NCI-H82 treated with DMSO at 0.1 percent for 48 hours (cell line): ENCODE results near the gene SH3GL3.

Source experiments
- DNase-seq: peaks from one replicate; lab custom pipeline; 2025; ENCODE audit not compliant: unreplicated experiment; lab: John Stamatoyannopoulos, UW

Gene SH3GL3

GRCh38 chr15:83565138-83565537 is 118.0 kb downstream of the SH3GL3 start:
- no peak for DNase-seq

- DNase-seq, result peak; percentile 18
Observed at GRCh38 chr15:83565553-83566159, 118.5 kb downstream of the SH3GL3 start.

- DNase-seq, result no peak
Observed at GRCh38 chr15:83567318-83567717, 120.2 kb downstream of the SH3GL3 start.

- DNase-seq, result no peak
Observed at GRCh38 chr15:83569341-83569740, 122.2 kb downstream of the SH3GL3 start.

DNA sequence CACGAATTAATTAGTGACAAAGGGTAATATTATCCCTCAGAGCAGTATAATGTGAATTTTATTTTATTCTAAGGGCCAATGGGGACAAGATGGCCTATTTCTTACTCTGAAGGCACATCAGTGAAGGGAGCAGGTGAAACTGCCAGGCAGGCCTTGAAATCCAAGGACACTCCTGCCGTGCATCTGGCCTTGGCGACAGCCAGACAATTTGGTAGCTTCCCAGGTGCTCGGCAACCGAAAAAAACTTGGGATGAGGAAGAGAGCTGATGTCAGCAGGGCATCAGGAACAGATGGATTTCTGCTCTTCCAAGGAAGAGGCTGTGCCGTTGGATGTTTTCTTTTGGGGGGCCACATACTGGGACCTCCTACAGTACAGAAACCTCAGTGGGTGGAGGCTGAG is 123.6 kb downstream of the SH3GL3 start:
- no peak for DNase-seq

GRCh38 chr15:83571820-83572707 is 124.9 kb downstream of the SH3GL3 start:
- no peak for DNase-seq

DNA sequence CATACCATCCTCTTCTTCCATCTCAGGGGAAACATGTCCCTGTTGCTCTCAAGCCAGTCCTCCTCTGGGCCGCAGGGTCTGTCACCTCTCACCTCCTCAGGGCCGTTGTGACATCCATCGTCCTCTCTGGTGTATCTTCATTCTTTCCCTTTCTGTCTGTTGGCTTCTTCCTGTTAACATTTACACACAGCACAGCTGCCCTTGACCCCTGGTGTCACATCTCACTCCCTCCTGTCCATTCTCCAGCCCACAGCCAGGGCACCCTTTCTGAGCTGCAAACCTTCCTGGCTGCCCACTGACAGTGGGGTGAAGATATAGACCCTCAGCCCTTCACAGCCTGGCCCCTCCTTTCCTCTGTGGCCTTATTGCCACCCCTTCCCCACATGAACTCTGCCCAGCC is 127.2 kb downstream of the SH3GL3 start:
- DNase-seq, result no peak

- no peak for DNase-seq
Observed at GRCh38 chr15:83578691-83579090, 131.6 kb downstream of the SH3GL3 start.

DNA sequence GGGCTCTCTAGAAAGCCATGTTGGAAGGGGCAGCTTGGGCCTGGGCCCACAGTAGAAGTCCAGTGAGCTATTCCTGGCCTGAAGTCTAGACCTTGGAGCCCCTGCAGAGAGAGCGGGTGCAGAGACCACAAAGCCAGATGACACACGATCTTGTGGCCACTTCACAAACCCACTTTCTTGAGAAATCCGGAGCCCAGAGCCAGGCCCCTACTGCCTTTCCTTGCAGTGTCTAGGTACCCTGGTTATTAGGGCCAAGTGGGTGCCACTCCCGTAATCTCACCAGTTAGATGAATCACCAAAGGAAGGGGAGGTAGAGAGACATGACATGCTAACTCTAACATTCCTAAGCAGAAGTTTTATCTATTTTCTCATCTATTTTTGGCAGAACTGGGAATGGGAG is 134.2 kb downstream of the SH3GL3 start:
- no peak for DNase-seq

- DNase-seq, result no peak
Observed at GRCh38 chr15:83582381-83582780, 135.2 kb downstream of the SH3GL3 start.

- DNase-seq, result no peak
Observed at GRCh38 chr15:83585601-83586335, 138.6 kb downstream of the SH3GL3 start.

GRCh38 chr15:83587091-83587490 is 139.9 kb downstream of the SH3GL3 start:
- no peak for DNase-seq

DNA sequence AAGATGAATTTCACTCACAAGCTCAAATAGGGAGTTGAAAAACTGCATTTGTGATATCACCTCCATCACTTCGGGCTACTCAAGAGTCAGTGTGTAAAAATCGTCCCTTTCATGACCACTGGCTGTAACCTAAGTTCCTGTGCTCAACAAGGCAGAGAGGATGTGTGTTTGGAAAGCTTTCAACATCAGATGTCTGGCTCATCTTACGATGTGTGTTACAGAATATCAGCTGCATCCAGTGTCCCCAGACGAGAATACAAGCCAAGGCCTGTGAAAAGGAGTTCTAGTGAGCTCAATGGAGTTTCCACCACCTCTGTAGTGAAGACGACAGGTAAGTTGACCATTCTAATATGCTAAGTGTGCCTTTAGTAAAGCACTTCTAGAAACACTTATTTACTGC is 141.3 kb downstream of the SH3GL3 start:
- DNase-seq, result no peak

GRCh38 chr15:83592370-83593040 is 145.4 kb downstream of the SH3GL3 start:
- DNase-seq, result no peak

- no peak for DNase-seq
Observed at GRCh38 chr15:83595191-83595590, 148.1 kb downstream of the SH3GL3 start.

- DNase-seq, result no peak
Observed at GRCh38 chr15:83598031-83598430, 150.9 kb downstream of the SH3GL3 start.

DNA sequence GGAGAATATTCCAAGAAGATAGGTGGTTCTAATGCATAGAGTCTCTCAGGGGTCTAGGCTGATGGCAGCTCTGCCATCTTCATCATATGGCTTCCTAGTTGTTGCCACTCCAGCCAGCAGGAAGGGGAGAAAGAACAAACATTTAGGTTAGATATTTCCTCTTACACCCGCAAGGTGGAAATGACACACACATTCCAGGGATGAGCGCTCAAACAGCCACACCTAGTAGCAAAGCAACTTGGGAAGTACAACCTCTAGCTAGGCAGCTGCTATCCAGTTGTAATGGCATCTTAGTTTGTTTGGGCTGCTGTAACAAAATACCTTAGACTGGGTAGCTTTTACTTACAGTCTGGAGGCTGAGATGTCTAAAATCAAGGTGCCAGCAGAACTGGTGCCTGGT is 154.9 kb downstream of the SH3GL3 start:
- DNase-seq, result no peak

- no peak for DNase-seq
Observed at GRCh38 chr15:83604549-83604948, 157.4 kb downstream of the SH3GL3 start.

DNA sequence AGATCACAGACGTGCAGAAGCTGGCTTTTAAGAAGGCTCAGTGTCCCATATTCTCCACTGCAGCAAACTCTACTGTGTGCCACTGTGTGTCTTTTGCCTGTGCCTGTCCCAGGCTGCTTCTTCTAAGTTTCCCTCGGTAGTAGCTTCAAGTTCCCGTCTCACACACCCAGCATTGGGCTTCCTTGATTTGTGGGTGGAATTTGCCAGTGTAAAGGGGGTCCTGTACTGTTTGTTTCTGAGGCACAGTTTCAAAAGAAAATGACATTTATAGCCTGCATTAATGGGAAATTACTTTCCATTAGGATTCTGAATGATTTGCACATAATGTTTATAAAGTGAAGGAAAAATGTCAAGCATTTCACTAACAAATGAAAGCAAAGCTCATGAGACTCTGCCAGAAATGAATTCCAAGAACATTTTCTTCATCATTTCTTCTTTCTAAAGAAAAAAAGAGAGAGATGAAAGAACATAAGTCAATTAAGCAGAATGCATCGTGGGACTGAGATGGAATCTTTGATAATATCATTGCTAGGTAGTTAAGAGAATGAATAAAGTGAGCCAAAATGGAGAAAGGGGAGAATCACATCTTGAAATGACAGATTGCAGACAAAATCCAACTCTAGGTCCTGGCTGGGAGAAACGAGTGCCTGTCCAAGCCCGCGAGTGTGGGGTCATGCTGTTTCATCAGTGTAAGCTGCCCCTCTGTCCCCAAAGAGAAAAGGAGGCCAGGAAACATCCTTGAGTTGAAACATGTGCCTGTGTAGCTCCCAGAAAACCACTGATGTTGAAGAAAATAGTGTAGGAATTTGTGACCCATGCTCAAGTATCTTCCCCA is 158.2 kb downstream of the SH3GL3 start:
- no peak for DNase-seq

DNA sequence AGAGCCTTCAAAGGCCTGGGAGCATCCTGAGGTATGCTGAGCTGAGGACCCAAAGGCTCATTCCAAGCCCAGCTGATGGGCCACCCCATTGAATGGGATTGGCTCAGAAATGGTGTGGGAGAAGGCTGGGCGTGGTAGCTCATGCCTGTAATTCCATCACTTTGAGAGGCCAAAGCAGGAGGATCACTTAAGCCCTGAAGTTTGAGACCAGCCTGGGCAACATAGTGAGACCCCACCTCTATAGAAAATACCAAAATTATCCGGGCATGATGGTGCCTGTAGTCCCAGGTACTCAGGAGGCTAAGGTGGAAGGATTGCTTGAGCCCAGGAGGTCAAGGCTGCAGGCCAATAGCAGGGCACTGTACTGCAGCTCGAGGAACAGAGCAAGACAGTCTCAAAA is 163.0 kb downstream of the SH3GL3 start:
- DNase-seq, result no peak
